ENCODE measurements around the gene ASXL1.

ASXL1 gene

GRCh38 chr20:32481311-32482142 lies 123.4 kb downstream of the ASXL1 start:
- DNase-seq (ENCODE audit: low read depth), result no peak

- no peak for DNase-seq (ENCODE audit: low read depth)
Observed at GRCh38 chr20:32482143-32482441, 124.0 kb downstream of the ASXL1 start.

GRCh38 chr20:32482442-32483261 lies 124.5 kb downstream of the ASXL1 start:
- DNase-seq (ENCODE audit: low read depth), result peak; percentile 28

DNA sequence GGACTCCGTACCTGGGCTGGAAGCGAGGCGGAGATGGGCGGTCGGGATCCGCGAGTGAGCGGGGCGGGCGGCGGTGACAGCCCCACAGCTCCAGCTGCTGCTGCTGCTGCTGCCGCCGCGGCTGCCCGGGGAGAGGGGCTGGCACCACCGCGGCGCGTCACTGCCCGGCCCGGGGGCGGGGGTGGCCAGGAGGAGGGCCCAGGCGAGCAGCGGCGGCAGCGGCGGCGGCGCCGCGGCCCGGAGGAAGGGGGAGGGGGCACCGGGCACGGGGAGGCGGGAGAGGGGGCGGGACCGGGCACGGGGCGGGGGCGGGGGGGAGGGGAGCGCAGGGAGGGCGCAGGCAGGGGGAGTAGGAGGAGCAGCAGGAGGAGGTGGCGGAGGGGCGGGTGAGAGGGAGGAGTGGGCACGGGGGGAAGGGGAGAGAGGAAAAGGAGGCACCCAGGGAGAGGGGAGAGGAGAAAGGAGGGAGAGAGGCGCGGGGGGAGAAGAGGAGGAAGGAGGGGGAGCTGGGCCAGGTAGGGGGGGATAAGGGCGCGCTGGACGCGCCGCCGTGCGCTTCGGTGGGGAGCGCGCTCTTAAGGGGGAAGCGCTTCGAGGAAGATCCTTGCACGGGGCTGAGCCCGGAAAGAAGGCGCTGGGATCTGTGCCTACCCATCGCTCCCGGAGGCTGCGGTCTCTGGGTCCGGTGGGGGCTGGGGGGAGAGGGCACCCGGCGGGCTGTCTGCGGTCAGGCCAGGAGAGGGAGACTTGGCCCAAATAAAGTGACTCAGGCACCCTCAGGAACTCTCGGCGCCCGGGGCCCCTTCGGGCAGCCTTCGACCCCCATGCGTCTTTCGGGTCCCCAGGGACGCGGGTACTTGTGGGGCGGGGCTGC lies 125.5 kb downstream of the ASXL1 start:
- DNase-seq (ENCODE audit: low read depth), result peak; percentile 67

DNA sequence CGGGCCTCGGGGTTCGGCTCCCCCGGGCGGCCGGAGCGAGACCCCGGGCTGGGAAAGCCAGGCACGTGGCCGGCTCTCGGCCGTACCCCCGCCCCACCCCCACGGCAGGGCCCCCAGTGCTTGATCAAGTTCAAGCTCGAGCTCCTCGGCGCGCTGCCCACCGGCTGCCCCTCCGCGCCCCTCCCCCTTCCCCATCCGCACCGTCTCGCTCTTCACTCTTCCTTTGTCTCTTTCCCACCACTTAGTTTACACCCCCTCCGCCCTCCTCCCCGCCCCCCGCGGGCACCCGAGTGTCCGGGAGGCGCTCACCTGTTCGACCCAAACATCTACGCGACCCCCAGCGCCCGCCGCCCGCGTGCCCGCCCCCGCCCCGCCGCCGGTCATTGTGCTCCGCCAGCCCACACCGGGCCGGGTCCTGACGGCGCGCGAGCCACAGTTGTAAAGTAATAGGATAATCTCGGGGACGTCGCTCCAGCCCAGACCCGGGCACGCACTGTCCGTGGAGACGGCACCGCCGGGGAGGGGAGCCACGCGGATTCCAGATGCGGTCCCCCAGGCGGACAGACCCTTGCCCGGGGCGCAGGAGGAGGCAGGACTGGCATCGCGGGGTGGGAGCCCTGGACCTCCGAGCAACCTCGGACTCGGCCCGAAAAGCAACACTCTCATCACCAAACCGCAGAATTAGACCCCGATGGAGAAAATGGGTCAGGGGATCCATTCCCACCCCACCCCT lies 126.3 kb downstream of the ASXL1 start:
- DNase-seq (ENCODE audit: low read depth), result no peak

DNA sequence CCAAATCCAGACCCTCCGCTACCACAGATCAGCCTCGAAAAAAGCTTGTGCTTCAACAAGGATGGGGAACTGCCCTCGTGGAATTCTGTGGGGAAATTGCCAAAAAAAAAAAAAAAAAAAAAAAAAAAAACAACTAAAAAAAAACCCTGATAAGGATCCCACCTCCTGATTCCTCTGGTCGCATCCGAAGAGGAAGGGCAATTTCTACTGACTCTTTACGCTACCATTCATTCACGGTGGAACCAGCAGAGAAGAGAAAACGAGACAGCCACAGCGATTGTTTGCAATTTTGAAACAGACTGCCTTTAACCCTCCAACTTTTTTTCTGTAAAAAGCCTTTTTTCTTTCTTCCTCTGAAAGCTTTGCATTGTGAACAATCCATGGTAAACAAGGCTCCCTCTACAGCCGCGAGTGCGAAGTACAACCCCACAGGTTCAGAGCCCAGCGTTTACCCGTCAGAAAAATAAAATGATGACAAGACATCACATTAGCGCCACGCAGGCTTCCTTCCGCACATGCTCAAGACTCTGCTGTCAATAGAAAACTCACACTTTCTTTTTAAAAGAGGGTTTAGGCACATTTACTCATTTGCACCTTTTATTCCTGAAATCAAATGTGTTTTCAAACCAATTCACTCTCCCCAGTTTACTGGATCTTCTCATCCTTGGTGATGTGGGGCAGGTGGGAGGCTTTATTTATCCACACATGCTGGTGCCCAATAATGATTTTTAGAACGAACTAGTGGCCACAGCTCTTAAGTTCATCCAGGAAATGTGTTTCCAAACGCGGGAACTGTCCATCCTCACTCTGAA lies 127.0 kb downstream of the ASXL1 start:
- DNase-seq (ENCODE audit: low read depth), result peak; percentile 63

- DNase-seq (ENCODE audit: low read depth), result no peak
Observed at GRCh38 chr20:32485770-32486478, 127.8 kb downstream of the ASXL1 start.

DNA sequence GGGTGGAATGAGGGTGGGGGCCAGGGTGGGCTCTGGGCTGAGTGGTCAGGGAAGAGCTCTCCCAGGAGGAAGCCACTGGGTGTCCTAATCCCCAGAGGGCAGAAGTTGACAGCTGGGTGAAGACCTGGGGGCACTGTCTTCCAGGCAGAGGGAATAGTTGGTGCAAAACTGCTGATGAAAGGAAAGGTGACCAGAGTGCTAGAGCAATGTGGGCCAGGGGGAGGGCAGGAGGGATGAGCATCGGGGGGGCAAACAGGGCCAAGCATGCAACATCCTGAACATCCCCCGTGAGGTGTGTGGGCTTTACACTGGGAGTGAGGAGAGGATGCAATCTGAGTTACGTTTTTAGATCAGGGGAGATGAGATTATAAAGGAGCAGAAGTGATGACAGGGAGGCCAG lies 129.2 kb downstream of the ASXL1 start:
- no peak for DNase-seq (ENCODE audit: low read depth)

DNA sequence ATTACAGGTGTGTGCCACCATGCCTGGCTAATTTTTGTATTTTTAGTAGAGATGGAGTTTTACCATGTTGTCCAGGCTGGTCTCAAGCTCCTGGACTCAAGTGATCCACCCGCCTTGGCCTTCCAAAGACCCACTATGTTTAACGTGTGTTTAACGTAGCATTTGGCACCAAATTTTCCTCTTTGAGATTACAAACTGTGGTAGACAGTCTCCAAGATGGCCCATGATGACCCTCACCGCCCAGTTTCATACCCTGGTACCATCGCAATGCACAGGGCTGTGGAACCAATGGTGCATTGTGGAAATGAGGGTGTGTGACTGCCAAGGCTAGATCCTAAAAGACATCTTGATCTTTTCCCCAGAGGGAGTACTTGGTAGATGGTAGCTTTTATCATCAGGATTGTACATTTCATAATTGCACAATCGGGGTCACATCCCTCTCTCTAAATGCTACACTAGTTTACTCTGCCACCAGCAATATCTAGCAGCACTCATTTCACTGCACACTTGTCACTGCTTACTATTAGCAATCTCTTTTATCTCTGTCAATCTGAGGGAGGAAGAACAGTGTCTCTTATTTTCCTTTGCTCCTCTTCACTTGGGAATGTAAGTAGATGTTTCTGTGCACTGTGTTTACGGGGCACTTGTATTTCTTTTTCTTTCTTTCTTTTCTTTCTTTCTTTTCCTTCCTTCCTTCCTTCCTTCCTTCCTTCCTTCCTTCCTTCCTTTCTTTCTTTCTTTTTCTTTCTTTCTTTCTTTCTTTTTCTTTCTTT lies 130.1 kb downstream of the ASXL1 start:
- DNase-seq (ENCODE audit: low read depth), result no peak

All from T-helper 22 cell (primary cell).